Rectal smooth muscle tissue (tissue), 1 donor: ENCODE measurements around the gene FBN1.

Experiments used
- H3K27ac ChIP-seq: one replicate; pipeline ENCODE4 v1.7.0; 2013; ENCODE audit warnings: low read depth, low read length, inconsistent platforms
- H3K27me3 ChIP-seq: one replicate; pipeline ENCODE4 v1.7.0; 2013; ENCODE audit warnings: low read length; ENCODE audit not compliant: control insufficient read depth, insufficient read depth
- H3K36me3 ChIP-seq: one replicate; pipeline ENCODE4 v1.7.0; 2013; ENCODE audit warnings: low read length; ENCODE audit not compliant: control insufficient read depth, insufficient read depth
- H3K4me1 ChIP-seq: one replicate; pipeline ENCODE4 v1.7.0; 2013; ENCODE audit warnings: low read length; ENCODE audit not compliant: control insufficient read depth, insufficient read depth
- H3K4me3 ChIP-seq: one replicate; pipeline ENCODE4 v1.7.0; 2013; ENCODE audit warnings: low read length
- H3K9ac ChIP-seq: one replicate; pipeline ENCODE4 v1.7.0; 2013; ENCODE audit warnings: low read length

FBN1 gene

GRCh38 chr15:48631176-48631770 lies 14.2 kb downstream of the FBN1 start:
- peaks cover 7% of the 10 kb centered on the region for H3K4me1 ChIP-seq
- H3K9ac ChIP-seq: no peak overlapping the region
- no peak overlapping the region for H3K4me3 ChIP-seq
- no peaks in the 10 kb centered on the region for H3K27me3 ChIP-seq
- no peaks in the 10 kb centered on the region for H3K36me3 ChIP-seq
- no peak overlapping the region for H3K27ac ChIP-seq

GRCh38 chr15:48630245-48630644 lies 15.3 kb downstream of the FBN1 start:
- Histone ChIP-seq H3K27me3 (no peaks in the 10 kb centered on the region), H3K4me1 (peaks cover 3% of the 10 kb centered on the region), H3K27ac (no peak overlapping the region), H3K9ac (no peak overlapping the region), H3K36me3 (no peaks in the 10 kb centered on the region), H3K4me3 (no peak overlapping the region)

- no peak overlapping the region for H3K27ac ChIP-seq
- H3K4me1 ChIP-seq: peaks cover 3% of the 10 kb centered on the region
- no peaks in the 10 kb centered on the region for H3K27me3 ChIP-seq
- H3K4me3 ChIP-seq: no peak overlapping the region
- no peaks in the 10 kb centered on the region for H3K36me3 ChIP-seq
- no peak overlapping the region for H3K9ac ChIP-seq
Measured at GRCh38 chr15:48628832-48629231, 16.7 kb downstream of the FBN1 start.

DNA sequence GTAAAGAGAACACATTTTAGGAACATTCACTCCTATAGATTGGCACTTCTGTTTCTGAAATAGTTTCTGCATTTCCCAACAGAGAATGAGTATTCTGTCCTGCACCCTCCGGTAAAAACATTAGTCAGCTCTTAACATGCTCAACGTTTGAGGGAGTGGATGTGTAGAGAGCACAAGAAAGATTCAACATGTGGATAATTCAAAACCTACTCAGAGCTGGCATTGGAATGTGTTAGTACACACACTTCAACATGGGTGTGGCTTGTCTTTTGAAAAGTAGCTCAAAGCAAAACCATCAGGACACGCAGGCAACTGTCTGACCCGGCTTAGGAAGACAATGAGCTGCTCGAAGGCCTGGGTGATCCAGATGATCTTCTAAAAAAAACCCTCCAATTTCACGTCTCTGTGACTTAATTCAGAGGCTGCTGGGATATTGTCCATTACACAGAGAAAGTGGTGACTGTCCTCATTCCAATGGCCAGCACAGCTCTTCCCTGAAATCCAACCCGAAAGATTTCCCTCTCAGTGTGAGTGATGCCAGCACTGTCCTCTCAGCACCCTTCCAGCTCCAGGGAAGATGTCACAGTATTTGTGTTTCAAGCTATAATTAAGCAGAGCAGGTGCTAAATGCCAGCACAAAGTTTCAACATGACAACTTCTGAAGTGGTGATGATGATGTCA lies 18.1 kb downstream of the FBN1 start:
- H3K27me3 ChIP-seq: no peaks in the 10 kb centered on the region
- H3K36me3 ChIP-seq: no peaks in the 10 kb centered on the region
- H3K4me1 ChIP-seq: peaks cover 3% of the 10 kb centered on the region
- no peak overlapping the region for H3K4me3 ChIP-seq
- H3K27ac ChIP-seq: peak overlapping the region; percentile 1
- H3K9ac ChIP-seq: no peak overlapping the region

- Histone ChIP-seq H3K4me3 (no peak overlapping the region), H3K27ac (no peak overlapping the region), H3K27me3 (no peaks in the 10 kb centered on the region), H3K4me1 (peaks cover 3% of the 10 kb centered on the region), H3K9ac (no peak overlapping the region), H3K36me3 (no peaks in the 10 kb centered on the region)
Measured at GRCh38 chr15:48625126-48625525, 20.4 kb downstream of the FBN1 start.

DNA sequence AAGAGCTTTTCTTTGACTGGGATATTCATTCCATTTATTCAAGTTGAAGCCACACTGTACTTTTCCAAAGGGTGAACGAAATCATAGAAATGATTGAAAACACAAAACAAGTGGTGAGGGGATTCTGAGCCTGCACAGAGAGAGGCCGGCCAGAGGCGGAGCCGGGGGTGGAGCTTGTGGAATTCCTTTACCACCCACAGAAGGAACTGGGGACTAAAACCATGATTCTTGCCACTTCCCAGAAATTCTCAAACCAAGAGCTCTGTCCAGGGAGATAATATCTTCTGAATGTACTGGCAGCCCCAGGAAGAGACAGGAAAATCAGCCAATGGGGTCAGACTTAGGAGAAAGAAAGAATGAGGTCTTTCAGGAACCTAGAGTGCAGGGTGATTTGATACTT lies 20.8 kb downstream of the FBN1 start:
- peaks cover 3% of the 10 kb centered on the region for H3K4me1 ChIP-seq
- no peaks in the 10 kb centered on the region for H3K36me3 ChIP-seq
- no peak overlapping the region for H3K4me3 ChIP-seq
- no peaks in the 10 kb centered on the region for H3K27me3 ChIP-seq
- no peak overlapping the region for H3K9ac ChIP-seq
- H3K27ac ChIP-seq: no peak overlapping the region

- no peaks in the 10 kb centered on the region for H3K36me3 ChIP-seq
- no peak overlapping the region for H3K9ac ChIP-seq
- H3K27me3 ChIP-seq: no peaks in the 10 kb centered on the region
- no peak overlapping the region for H3K4me3 ChIP-seq
- peaks cover 3% of the 10 kb centered on the region for H3K4me1 ChIP-seq
- no peak overlapping the region for H3K27ac ChIP-seq
Measured at GRCh38 chr15:48623456-48623855, 22.1 kb downstream of the FBN1 start.

- Histone ChIP-seq H3K9ac (no peak overlapping the region), H3K27ac (no peak overlapping the region)
Measured at GRCh38 chr15:48622237-48622636, 23.3 kb downstream of the FBN1 start.

DNA sequence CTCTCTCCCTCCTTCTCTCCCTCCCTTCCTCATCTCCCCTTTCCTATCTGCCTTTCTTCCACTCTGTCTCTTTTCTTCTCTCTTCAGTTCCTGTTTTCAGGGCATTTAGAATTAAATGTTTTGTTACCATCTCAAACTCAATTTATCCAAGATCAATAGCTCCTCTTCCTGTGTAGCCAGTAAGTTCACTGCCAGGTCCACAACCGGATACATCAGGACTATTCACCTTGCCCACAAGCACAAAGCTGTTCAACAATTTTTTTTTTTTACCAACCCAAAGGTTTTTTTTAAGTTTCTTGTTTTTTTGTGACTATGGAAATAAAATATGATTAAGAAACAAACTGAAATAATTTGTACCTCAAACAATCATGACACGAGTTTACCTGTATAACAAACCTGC lies 26.1 kb downstream of the FBN1 start:
- no peaks in the 10 kb centered on the region for H3K36me3 ChIP-seq
- H3K27me3 ChIP-seq: no peaks in the 10 kb centered on the region
- no peaks in the 10 kb centered on the region for H3K4me1 ChIP-seq
- no peak overlapping the region for H3K4me3 ChIP-seq
- no peak overlapping the region for H3K27ac ChIP-seq
- H3K9ac ChIP-seq: no peak overlapping the region

More at GRCh38 chr15:48622237-48622636, 23.3 kb downstream of the FBN1 start:
- H3K4me3 ChIP-seq: no peak overlapping the region
- no peaks in the 10 kb centered on the region for H3K27me3 ChIP-seq
- no peaks in the 10 kb centered on the region for H3K36me3 ChIP-seq
- H3K4me1 ChIP-seq: no peaks in the 10 kb centered on the region

DNA sequence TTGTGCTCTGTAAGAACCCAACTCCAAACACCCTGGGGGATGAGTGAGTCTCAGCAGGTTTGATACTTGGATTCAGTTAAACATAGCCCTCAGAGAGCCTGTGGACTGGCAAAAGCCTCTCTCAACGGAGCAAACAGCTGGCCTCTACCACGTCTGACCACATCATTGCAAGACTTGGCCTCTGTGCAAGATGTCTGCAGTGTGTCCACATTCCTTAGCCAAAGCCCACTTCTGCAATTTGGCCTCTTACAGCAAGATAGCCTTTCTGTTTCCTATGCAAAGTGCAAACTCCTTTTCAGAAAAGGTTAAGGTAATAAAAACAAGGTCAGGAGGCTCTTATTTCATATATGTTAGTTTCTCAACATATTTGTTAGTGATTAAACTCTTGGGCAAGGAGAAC lies 27.9 kb downstream of the FBN1 start:
- Histone ChIP-seq H3K4me3 (no peak overlapping the region), H3K27ac (no peak overlapping the region), H3K36me3 (no peaks in the 10 kb centered on the region), H3K27me3 (no peaks in the 10 kb centered on the region), H3K9ac (no peak overlapping the region), H3K4me1 (no peaks in the 10 kb centered on the region)

DNA sequence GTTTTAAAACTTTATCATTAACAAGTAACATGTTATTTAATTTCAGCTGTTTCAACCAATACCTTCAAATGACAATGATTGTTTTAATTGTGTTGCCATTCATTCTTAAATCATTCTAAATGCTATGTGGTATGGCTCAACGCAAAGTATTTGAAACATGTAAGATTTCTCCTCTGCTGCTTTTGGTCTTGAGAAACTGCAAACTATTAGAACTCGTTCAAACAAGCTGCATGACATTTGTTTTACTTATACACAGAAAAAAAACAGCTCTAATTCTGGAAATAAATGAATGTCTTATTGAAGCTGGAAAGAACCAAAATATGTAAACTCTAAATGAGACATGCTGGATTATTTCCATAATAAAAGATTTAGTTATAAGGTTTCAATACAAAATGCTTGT lies 29.3 kb downstream of the FBN1 start:
- H3K36me3 ChIP-seq: no peaks in the 10 kb centered on the region
- H3K4me3 ChIP-seq: no peak overlapping the region
- no peak overlapping the region for H3K9ac ChIP-seq
- no peaks in the 10 kb centered on the region for H3K4me1 ChIP-seq
- H3K27ac ChIP-seq: no peak overlapping the region
- H3K27me3 ChIP-seq: no peaks in the 10 kb centered on the region

- H3K9ac ChIP-seq: no peak overlapping the region
- no peak overlapping the region for H3K4me3 ChIP-seq
- H3K4me1 ChIP-seq: no peaks in the 10 kb centered on the region
- no peaks in the 10 kb centered on the region for H3K27me3 ChIP-seq
- H3K27ac ChIP-seq: no peak overlapping the region
- no peaks in the 10 kb centered on the region for H3K36me3 ChIP-seq
Measured at GRCh38 chr15:48614051-48614450, 31.5 kb downstream of the FBN1 start.

- no peak overlapping the region for H3K4me3 ChIP-seq
- no peaks in the 10 kb centered on the region for H3K36me3 ChIP-seq
- no peaks in the 10 kb centered on the region for H3K27me3 ChIP-seq
- no peak overlapping the region for H3K27ac ChIP-seq
- H3K9ac ChIP-seq: no peak overlapping the region
- H3K4me1 ChIP-seq: no peaks in the 10 kb centered on the region
Measured at GRCh38 chr15:48609486-48609885, 36.0 kb downstream of the FBN1 start.
